K562 (cell line): ENCODE results near the gene RNF166. TPM values are rescaled to one million over a fixed set of nuclear protein-coding genes. Genes with fewer than 3 reads are reported as not detected.

ENCODE experiments used
- CREM ChIP-seq: IDR thresholded peaks from 2 replicates; pipeline ENCODE4 v1.6.1; 2014; ENCODE audit warnings: antibody characterized with exemption, low read depth
- CTCFL ChIP-seq: IDR thresholded peaks from 2 replicates; pipeline ENCODE4 v1.6.1; 2011; ENCODE audit warnings: borderline replicate concordance, low read depth, mild to moderate bottlenecking, moderate library complexity, low read length; ENCODE audit not compliant: insufficient read depth, poor library complexity, severe bottlenecking
- DACH1 ChIP-seq: fragments of 450-650 bp; IDR thresholded peaks from 2 replicates; pipeline ENCODE4 v1.6.1; 2018; ENCODE audit not compliant: partially characterized antibody
- GATAD2A ChIP-seq: fragments of 450-650 bp; IDR thresholded peaks from 2 replicates; pipeline ENCODE4 v1.6.1; 2017
- GTF2F1 ChIP-seq: IDR thresholded peaks from 2 replicates; pipeline ENCODE4 v1.6.1; 2011; ENCODE audit warnings: low read depth, low read length, improper control_type of control experiment
- IRF1 ChIP-seq: sonication (generic); formaldehyde crosslinking; IDR thresholded peaks from 2 replicates; pipeline ENCODE4 v1.8.0; 2022; ENCODE audit warnings: missing genetic modification reagents, mild to moderate bottlenecking, borderline replicate concordance
- POLR3G ChIP-seq: IDR thresholded peaks from 2 replicates; pipeline ENCODE4 v1.6.1; 2011; ENCODE audit not compliant: insufficient read length, insufficient replicate concordance; ENCODE audit errors: extremely low read depth
- PRPF4 ChIP-seq: fragments of 200-400 bp; formaldehyde crosslinking; IDR thresholded peaks from one replicate; pipeline ENCODE4 v1.6.1; 2017; ENCODE audit warnings: low read length, low read depth, mild to moderate bottlenecking; ENCODE audit not compliant: insufficient read depth, poor library complexity, severe bottlenecking
- PTBP1 ChIP-seq: fragments of 200-400 bp; formaldehyde crosslinking; IDR thresholded peaks from 2 replicates; pipeline ENCODE4 v1.6.1; 2017; ENCODE audit warnings: low read depth, low read length
- PTRF ChIP-seq: fragments of 450-650 bp; IDR thresholded peaks from 2 replicates; pipeline ENCODE4 v1.6.1; 2016; ENCODE audit warnings: mild to moderate bottlenecking, missing genetic modification characterization, missing compliant biosample characterization
- SMAD1 ChIP-seq: fragments of 150-350 bp; IDR thresholded peaks from 2 replicates; pipeline ENCODE4 v1.6.1; 2014; ENCODE audit warnings: low read length, low read depth; ENCODE audit not compliant: partially characterized antibody
- THRB ChIP-seq: fragments of 450-650 bp; formaldehyde crosslinking; conservative IDR thresholded peaks from 2 replicates; pipeline ENCODE4 v1.4.0; 2022; ENCODE audit warnings: mild to moderate bottlenecking, missing genetic modification characterization
- TOE1 ChIP-seq, 2 experiments: fragments of 450-650 bp in 1 of 2; sonication (generic) in 1 of 2; formaldehyde crosslinking in 1 of 2; IDR thresholded peaks; 2 replicates each; pipeline versions ENCODE4 v1.7.1 to v1.8.0; 2016 to 2022; ENCODE audit warnings: borderline replicate concordance in 2 of 2, mild to moderate bottlenecking in 2 of 2, antibody characterized with exemption in 1 of 2, inconsistent platforms in 1 of 2, low read depth in 1 of 2, missing genetic modification reagents in 1 of 2, moderate library complexity in 1 of 2
- ZNF133 ChIP-seq: fragments of 250-450 bp; sonication (Bioruptor Pico); IDR thresholded peaks from 2 replicates; pipeline ENCODE4 v1.4.0; 2020; ENCODE audit warnings: mild to moderate bottlenecking
- ZNF23 ChIP-seq: fragments of 250-450 bp; sonication (Bioruptor Pico); IDR thresholded peaks from 2 replicates; pipeline ENCODE4 v1.4.0; 2020; ENCODE audit warnings: mild to moderate bottlenecking
- polyA plus RNA-seq, 8 experiments: library from polyadenylated mRNA; depleted of rRNA in 4 of 8; stranded (reverse) in 5 of 8; unstranded in 3 of 8; fragments of >200 nt; fragmentation: Nextera tagmentation in 2 of 8; fragmentation: Illumina TruSeq in 1 of 8; extraction: Ambion mirVana in 2 of 8; extraction: Trizol in 1 of 8; gene quantifications; 2 replicates each; pipeline versions ENCODE4 v1.2.1 to v1.2.3, GENCODE V29; 2011 to 2014; ENCODE audit warnings: inconsistent platforms in 1 of 8, missing spikeins in 1 of 8
- total RNA-seq, 7 experiments: library from RNA; depleted of rRNA in 6 of 7; stranded (reverse); fragments of >200 nt in 6 of 7; fragmentation: Illumina TruSeq in 2 of 7; extraction: Trizol in 2 of 7; gene quantifications; 2 replicates each; pipeline versions ENCODE4 v1.2.1 to v1.2.3, GENCODE V29; 2011 to 2021; ENCODE audit warnings: low replicate concordance in 1 of 7
- TF ChIP-seq, protein P1 (sequence below): sonication (generic); formaldehyde crosslinking; IDR thresholded peaks from 2 replicates; pipeline ENCODE4 v1.8.0; 2022; ENCODE audit warnings: mild to moderate bottlenecking, missing genetic modification reagents
- TF ChIP-seq, protein P2 (sequence below): fragments of 450-650 bp; formaldehyde crosslinking; IDR thresholded peaks from 2 replicates; pipeline ENCODE4 v1.4.0; 2020; ENCODE audit warnings: mild to moderate bottlenecking, moderate library complexity

The RNF166 gene
- total and polyA plus RNA-seq, 9 of the 15 experiments (the other 6 are each of a cell fraction or from before 2014, with no cell fraction given) = 0.56 to 60.3 (median 19.5) TPM

- no peak for TF ChIP-seq IRF1
- TF ChIP-seq GTF2F1 = no peak
- TF ChIP-seq, protein P1, sequence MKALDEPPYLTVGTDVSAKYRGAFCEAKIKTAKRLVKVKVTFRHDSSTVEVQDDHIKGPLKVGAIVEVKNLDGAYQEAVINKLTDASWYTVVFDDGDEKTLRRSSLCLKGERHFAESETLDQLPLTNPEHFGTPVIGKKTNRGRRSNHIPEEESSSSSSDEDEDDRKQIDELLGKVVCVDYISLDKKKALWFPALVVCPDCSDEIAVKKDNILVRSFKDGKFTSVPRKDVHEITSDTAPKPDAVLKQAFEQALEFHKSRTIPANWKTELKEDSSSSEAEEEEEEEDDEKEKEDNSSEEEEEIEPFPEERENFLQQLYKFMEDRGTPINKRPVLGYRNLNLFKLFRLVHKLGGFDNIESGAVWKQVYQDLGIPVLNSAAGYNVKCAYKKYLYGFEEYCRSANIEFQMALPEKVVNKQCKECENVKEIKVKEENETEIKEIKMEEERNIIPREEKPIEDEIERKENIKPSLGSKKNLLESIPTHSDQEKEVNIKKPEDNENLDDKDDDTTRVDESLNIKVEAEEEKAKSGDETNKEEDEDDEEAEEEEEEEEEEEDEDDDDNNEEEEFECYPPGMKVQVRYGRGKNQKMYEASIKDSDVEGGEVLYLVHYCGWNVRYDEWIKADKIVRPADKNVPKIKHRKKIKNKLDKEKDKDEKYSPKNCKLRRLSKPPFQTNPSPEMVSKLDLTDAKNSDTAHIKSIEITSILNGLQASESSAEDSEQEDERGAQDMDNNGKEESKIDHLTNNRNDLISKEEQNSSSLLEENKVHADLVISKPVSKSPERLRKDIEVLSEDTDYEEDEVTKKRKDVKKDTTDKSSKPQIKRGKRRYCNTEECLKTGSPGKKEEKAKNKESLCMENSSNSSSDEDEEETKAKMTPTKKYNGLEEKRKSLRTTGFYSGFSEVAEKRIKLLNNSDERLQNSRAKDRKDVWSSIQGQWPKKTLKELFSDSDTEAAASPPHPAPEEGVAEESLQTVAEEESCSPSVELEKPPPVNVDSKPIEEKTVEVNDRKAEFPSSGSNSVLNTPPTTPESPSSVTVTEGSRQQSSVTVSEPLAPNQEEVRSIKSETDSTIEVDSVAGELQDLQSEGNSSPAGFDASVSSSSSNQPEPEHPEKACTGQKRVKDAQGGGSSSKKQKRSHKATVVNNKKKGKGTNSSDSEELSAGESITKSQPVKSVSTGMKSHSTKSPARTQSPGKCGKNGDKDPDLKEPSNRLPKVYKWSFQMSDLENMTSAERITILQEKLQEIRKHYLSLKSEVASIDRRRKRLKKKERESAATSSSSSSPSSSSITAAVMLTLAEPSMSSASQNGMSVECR (CRISPR knock-in tag) = no peak
- no peak for TF ChIP-seq GATAD2A
- no peak for TF ChIP-seq SMAD1
- TF ChIP-seq CREM = no peak
- TF ChIP-seq ZNF23 (CRISPR knock-in tag) = no peak
- no peak for TF ChIP-seq DACH1
- TF ChIP-seq, protein P2, sequence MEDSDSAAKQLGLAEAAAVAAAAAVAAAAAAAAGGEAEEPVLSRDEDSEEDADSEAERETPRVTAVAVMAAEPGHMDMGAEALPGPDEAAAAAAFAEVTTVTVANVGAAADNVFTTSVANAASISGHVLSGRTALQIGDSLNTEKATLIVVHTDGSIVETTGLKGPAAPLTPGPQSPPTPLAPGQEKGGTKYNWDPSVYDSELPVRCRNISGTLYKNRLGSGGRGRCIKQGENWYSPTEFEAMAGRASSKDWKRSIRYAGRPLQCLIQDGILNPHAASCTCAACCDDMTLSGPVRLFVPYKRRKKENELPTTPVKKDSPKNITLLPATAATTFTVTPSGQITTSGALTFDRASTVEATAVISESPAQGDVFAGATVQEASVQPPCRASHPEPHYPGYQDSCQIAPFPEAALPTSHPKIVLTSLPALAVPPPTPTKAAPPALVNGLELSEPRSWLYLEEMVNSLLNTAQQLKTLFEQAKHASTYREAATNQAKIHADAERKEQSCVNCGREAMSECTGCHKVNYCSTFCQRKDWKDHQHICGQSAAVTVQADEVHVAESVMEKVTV (CRISPR knock-in tag) = no peak
- peak; percentile 47 for TF ChIP-seq CTCFL
- TF ChIP-seq THRB (CRISPR knock-in tag) = no peak
- TF ChIP-seq ZNF133 (CRISPR knock-in tag) = no peak
- no peak for TF ChIP-seq POLR3G
- no peak for TF ChIP-seq PTBP1
- TF ChIP-seq TOE1 (IDR thresholded peaks at IDR 0.05; ENCODE audit: borderline replicate concordance) = no peak
- no peak for TF ChIP-seq TOE1 (CRISPR knock-in tag; IDR thresholded peaks at IDR 0.05; ENCODE audit: borderline replicate concordance, low read depth)
- TF ChIP-seq PRPF4 = no peak
- TF ChIP-seq PTRF = no peak
Observed at GRCh38 chr16:88681084-88681680, 25.0 kb downstream of the RNF166 start (continued).
